Colonic mucosa (tissue), 4 donors: ENCODE results near the gene RIPPLY2. TPM values are rescaled to one million over a fixed set of nuclear protein-coding genes. Genes with fewer than 3 reads are reported as not detected.
"Not testable (repeated sequence)": the region's sequence is repeated elsewhere in the genome, so short reads cannot be mapped to it uniquely, and the experiment has no call there.

ENCODE experiments used
- DNase-seq: peaks from one replicate; pipeline ENCODE4 v3.0.0-alpha.2; 2020
- H3K27ac ChIP-seq: fragments of 200-600 bp; one replicate; pipeline ENCODE4 v1.8.0; 2021
- H3K27me3 ChIP-seq: fragments of 200-600 bp; one replicate; pipeline ENCODE4 v1.8.0; 2021
- H3K36me3 ChIP-seq: fragments of 200-600 bp; one replicate; pipeline ENCODE4 v1.8.0; 2021
- H3K4me1 ChIP-seq: fragments of 200-600 bp; one replicate; pipeline ENCODE4 v1.8.0; 2021; ENCODE audit warnings: mild to moderate bottlenecking
- H3K4me3 ChIP-seq: fragments of 200-600 bp; one replicate; pipeline ENCODE4 v1.8.0; 2021
- H3K9ac ChIP-seq, 2 donors: one replicate each; pipeline ENCODE4 v1.7.0; 2013; ENCODE audit warnings: control low read depth in 2 of 2, low read depth in 2 of 2, low read length in 2 of 2
- H3K9me3 ChIP-seq: fragments of 200-600 bp; one replicate; pipeline ENCODE4 v1.8.0; 2021
- CTCF ChIP-seq: fragments of 200-600 bp; IDR thresholded peaks from one replicate; pipeline ENCODE4 v1.8.0; 2022; ENCODE audit warnings: antibody characterized with exemption, mild to moderate bottlenecking
- intact Hi-C: fragments of 100-400 bp; cut with DNase I; formaldehyde crosslinking; loops from one replicate; pipeline ENCODE4 v1.14.1; 2022
- total RNA-seq, 2 donors: library from RNA; stranded (reverse); fragmentation: NEBNext Ultra II Directional in 1 of 2; extraction: Animal tissue kit (Norgen Biotek cat#: 25700) in 1 of 2; gene quantifications; one replicate each; pipeline ENCODE4 v1.2.1, GENCODE V29; 2021
- donor health status: healthy.
- donor health status: DM: no; HTN: no; CAD: no.
- donor health status: DM: no; HTN: no; CAD: no.

The RIPPLY2 gene
- total RNA-seq, 2 donors from 2014 or later: not detected

DNA sequence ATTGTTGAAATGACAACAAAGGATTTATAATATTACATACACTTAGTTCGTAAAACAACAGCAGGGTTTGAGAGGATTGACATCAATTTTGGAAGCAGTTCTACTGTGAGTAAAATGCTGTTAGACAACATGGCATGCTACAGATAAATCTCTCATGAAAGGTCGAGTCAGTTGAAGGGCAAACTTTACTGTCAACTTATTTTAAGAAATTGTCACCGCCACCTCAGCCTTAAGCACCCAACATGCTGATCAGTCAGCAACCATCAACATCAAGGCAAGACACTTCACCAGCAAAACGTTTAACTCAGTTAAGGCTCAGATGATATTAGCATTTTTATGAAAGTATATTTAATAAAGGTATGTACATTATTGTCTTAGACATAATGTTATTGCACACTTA is 37.4 kb downstream of the RIPPLY2 start:
- no peak for TF ChIP-seq CTCF
- Histone ChIP-seq H3K9me3 (no peaks in the 10 kb centered on the region), H3K4me3 (no peak overlapping the region), H3K27me3 (no peaks in the 10 kb centered on the region), H3K9ac (no peak overlapping the region), H3K27ac (no peak overlapping the region), H3K36me3 (no peaks in the 10 kb centered on the region), H3K4me1 (no peaks in the 10 kb centered on the region)
- DNase-seq: no peak
- intact Hi-C loops: no loop called here

DNA sequence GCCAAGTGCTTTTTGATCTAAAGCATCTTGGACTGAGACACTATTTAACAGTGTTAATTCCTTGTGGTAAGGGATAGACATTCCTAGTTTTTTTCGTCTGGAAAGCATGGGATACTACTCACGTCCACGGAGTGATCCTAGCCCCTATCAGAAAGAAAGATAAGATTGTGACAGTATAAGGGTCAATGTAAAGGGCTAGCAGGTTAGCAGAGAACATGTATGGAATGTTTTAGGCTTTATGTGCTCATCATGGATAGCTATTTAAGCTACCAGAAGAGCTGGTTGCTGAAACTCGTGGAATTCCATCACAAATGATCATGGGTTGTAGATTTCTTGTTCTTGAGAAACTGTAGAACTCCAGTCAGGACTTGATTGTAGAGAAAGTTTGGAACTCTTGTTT is 38.4 kb downstream of the RIPPLY2 start:
- H3K9ac ChIP-seq: no peak overlapping the region
- H3K4me3 ChIP-seq: no peak overlapping the region
- H3K9me3 ChIP-seq: no peaks in the 10 kb centered on the region
- no peak for DNase-seq
- no peak for TF ChIP-seq CTCF
- H3K36me3 ChIP-seq: no peaks in the 10 kb centered on the region
- no peak overlapping the region for H3K27ac ChIP-seq
- no peaks in the 10 kb centered on the region for H3K4me1 ChIP-seq
- no peaks in the 10 kb centered on the region for H3K27me3 ChIP-seq
- intact Hi-C loops: no loop called here

DNA sequence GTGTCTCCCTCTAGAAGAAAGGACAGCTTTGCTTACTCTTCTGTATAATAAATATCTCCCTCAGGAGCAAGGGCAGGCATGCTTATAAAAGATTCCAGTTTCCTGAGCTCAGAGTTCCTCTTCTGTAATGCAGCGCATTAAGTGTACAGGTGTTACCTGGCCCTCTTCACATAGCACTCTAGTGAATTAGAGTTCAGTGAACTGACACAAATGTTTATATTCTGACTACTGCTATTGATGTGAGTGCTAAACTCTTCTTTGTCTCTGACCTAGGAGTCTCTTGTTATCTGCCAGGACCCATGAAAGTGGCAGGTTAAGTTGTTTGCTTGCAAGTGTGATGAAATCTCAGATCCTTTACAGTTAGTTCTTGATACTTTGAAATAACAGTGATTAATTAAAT is 39.9 kb downstream of the RIPPLY2 start:
- no peaks in the 10 kb centered on the region for H3K27me3 ChIP-seq
- no peak overlapping the region for H3K27ac ChIP-seq
- intact Hi-C loops: no loop called here
- H3K4me1 ChIP-seq: no peaks in the 10 kb centered on the region
- no peaks in the 10 kb centered on the region for H3K9me3 ChIP-seq
- no peak overlapping the region for H3K4me3 ChIP-seq
- no peaks in the 10 kb centered on the region for H3K36me3 ChIP-seq
- no peak for DNase-seq
- H3K9ac ChIP-seq: no peak overlapping the region
- TF ChIP-seq CTCF: no peak

DNA sequence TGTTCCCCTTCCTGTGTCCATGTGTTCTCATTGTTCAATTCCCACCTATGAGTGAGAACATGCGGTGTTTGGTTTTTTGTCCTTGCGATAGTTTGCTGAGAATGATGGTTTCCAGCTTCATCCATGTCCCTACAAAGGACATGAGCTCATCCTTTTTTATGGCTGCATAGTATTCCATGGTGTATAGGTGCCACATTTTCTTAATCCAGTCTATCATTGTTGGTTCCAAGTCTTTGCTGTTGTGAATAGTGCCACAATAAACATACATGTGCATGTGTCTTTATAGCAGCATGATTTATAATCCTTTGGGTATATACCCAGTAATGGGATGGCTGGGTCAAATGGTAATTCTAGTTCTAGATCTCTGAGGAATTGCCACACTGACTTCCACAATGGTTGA is 43.9 kb downstream of the RIPPLY2 start:
- H3K27ac ChIP-seq, H3K9me3 ChIP-seq, H3K9ac ChIP-seq, intact Hi-C loops, H3K27me3 ChIP-seq, H3K4me3 ChIP-seq, H3K36me3 ChIP-seq, DNase-seq, H3K4me1 ChIP-seq: not testable (repeated sequence)

DNA sequence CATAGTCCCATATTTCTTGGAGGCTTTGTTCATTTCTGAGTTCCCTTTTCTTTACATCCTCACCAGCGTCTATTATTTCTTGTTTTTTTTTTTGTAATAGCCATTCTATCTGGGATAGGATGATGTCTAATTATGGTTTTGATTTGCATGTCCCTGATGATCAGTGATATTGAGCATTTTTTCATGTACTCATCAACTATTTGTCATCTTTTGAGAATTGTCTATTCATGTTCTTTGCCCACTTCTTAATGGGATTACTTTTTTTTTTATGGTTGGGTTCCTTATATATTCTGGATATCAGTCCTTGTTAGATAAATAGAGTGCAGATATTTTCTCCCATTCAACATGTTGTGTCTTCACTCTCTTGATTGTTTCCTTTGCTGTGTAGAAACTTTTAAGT is 48.5 kb downstream of the RIPPLY2 start:
- no peak for TF ChIP-seq CTCF
- H3K27me3 ChIP-seq: no peaks in the 10 kb centered on the region
- intact Hi-C loops: no loop called here
- H3K9ac ChIP-seq: no peak overlapping the region
- DNase-seq: no peak
- H3K27ac ChIP-seq: no peak overlapping the region
- H3K4me1 ChIP-seq: no peaks in the 10 kb centered on the region
- H3K36me3 ChIP-seq: no peaks in the 10 kb centered on the region
- no peaks in the 10 kb centered on the region for H3K9me3 ChIP-seq
- no peak overlapping the region for H3K4me3 ChIP-seq

GRCh38 chr6:83904395-83904794 is 51.2 kb downstream of the RIPPLY2 start:
- intact Hi-C loops: no loop called here
- Histone ChIP-seq H3K4me3 (no peak overlapping the region), H3K36me3 (no peaks in the 10 kb centered on the region), H3K27me3 (no peaks in the 10 kb centered on the region), H3K27ac (no peak overlapping the region), H3K9ac (no peak overlapping the region), H3K9me3 (no peaks in the 10 kb centered on the region), H3K4me1 (no peaks in the 10 kb centered on the region)
- TF ChIP-seq CTCF: no peak
- no peak for DNase-seq
